Measurements from ENCODE around the gene CALML3.

DNA sequence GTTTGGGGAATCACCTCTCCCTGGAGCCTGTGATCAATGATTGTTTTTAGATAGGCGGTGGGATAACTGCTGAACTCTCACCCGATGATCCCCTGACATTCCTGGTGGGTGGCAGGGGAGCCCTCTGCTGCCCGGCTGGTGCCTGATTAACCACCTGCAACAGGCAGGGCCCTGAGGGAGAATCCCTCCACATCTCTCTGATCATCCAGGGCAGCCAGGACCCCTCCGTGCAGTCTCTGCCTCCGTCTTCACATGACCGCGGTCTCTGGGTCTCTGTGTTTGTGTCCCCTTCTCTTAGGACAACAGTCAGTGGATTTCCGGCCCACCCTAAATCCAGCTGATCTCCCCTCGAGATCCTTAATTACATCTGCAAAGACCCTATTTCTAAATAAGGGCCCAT, 42.7 kb upstream of the CALML3 start:
- TF ChIP-seq, protein P1, sequence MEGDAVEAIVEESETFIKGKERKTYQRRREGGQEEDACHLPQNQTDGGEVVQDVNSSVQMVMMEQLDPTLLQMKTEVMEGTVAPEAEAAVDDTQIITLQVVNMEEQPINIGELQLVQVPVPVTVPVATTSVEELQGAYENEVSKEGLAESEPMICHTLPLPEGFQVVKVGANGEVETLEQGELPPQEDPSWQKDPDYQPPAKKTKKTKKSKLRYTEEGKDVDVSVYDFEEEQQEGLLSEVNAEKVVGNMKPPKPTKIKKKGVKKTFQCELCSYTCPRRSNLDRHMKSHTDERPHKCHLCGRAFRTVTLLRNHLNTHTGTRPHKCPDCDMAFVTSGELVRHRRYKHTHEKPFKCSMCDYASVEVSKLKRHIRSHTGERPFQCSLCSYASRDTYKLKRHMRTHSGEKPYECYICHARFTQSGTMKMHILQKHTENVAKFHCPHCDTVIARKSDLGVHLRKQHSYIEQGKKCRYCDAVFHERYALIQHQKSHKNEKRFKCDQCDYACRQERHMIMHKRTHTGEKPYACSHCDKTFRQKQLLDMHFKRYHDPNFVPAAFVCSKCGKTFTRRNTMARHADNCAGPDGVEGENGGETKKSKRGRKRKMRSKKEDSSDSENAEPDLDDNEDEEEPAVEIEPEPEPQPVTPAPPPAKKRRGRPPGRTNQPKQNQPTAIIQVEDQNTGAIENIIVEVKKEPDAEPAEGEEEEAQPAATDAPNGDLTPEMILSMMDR (IDR thresholded peaks at IDR 0.05): no peak
- no peak for TF ChIP-seq EZH2 (IDR thresholded peaks at IDR 0.05)
